IPS DF 4.7 (cell line): ENCODE data around the gene CPA5.
A peak's percentile ranks its signal among the peaks of the same experiment; 100 is the strongest.

Experiments used
- DNase-seq: peaks from one replicate; pipeline ENCODE4 v3.0.0-alpha.2; 2013; ENCODE audit warnings: low spot score; ENCODE audit errors: extremely low read depth

CPA5 gene

DNA sequence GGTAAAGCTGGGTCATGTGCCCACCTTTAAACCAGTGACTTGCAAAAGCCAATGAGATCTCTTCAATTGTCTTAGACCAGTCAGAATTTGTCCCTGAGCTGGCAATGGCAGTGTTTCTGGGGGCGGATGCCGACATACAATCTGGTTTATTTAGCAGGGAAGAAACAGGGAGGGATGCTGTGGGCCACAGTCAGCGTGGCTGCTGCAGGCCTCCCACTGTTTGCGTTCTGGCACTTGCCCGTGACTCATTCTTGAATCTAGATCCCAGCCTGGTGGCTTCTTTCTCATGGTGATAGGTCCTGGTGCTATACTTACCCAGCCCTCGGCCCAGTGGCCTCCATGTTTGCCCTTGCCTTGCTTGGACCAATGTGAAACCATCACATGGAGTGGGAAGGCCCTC, 32.6 kb downstream of the CPA5 start:
- DNase-seq, result no peak

DNA sequence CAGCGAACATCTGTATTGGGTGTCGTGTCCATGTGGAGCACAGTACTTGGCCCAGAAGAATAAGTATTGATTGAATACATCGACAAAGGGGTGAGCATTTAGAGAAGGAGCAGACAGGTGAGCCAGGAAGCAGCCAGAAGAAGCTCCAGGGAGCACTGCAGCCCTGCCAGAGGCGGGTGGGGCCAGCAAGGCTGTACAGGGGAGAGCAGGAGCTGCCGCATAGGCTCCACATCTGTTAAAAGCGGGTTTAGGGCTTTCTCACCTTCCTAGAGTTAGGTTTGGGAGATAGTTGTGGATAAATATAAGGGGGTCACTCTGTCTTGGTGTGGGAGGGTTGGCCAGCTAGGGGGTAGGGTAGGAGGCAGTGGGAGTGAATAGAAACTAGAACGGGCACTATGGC, 34.4 kb downstream of the CPA5 start:
- no peak for DNase-seq

- DNase-seq, result no peak
Observed at GRCh38 chr7:130379532-130379920, 34.9 kb downstream of the CPA5 start.

- no peak for DNase-seq
Observed at GRCh38 chr7:130379921-130380860, 35.6 kb downstream of the CPA5 start, which contains the start of gene CPA1. CPA1 (plus strand) TSS chr7:130380494; CDS start chr7:130380521, 27 bp downstream.

DNA sequence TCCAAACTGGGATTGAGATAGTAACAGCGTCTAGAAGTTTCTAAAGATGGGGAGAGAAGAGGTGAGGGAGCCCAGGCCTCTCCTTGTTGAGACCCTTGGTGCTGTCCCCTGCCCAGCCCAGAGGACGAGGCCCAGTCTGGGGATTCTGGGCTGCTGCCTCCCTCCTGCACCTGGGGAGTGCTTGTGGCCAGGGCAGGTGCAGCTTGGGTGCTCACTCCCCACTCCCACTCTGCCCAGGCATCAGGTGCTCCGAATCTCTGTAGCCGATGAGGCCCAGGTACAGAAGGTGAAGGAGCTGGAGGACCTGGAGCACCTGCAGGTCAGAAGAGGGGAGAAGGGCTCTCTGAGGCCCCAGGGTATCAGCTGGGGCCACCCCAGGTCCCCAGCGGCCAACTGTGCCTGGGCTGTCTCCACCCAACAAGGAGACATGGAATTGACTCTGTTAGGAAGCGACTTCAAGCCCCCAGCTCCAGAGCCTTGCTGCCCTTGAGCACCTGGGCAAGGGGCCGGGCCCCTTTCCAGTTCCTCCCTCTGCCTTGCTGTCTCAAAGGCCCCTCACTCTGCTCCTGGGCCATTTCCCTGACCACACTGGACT, 36.3 kb downstream of the CPA5 start:
- no peak for DNase-seq

DNA sequence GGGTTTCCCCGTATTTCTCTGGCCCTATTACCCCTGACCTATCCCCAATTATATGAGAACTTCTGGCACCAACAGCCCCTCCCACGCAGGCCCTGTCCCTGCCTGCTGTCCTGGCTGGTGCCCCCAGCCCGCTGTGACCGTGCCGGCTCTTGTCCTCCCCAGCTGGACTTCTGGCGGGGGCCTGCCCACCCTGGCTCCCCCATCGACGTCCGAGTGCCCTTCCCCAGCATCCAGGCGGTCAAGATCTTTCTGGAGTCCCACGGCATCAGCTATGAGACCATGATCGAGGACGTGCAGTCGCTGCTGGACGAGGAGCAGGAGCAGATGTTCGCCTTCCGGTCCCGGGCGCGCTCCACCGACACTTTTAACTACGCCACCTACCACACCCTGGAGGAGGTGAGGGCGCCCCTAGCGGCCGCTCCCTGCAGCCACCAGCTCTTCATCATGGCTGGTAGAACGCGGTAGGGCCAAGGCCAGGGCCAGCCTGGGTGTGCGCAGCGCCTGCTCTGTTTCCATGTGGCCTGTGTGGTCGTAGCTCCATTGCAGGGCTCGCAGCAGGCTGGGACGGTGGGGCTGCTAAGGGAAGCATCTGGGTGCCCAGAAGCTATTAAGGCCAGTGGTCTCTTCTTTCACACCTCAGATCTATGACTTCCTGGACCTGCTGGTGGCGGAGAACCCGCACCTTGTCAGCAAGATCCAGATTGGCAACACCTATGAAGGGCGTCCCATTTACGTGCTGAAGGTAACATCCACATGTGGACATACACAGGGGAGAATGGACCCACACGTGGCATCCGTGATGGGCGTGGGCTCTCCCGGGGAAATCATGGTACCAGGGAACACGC, 37.1 kb downstream of the CPA5 start:
- DNase-seq, result peak; percentile 28

GRCh38 chr7:130383187-130383980, 38.8 kb downstream of the CPA5 start:
- DNase-seq, result no peak

GRCh38 chr7:130384371-130384801, 39.8 kb downstream of the CPA5 start:
- DNase-seq, result no peak

- no peak for DNase-seq
Observed at GRCh38 chr7:130384841-130385599, 40.4 kb downstream of the CPA5 start.

DNA sequence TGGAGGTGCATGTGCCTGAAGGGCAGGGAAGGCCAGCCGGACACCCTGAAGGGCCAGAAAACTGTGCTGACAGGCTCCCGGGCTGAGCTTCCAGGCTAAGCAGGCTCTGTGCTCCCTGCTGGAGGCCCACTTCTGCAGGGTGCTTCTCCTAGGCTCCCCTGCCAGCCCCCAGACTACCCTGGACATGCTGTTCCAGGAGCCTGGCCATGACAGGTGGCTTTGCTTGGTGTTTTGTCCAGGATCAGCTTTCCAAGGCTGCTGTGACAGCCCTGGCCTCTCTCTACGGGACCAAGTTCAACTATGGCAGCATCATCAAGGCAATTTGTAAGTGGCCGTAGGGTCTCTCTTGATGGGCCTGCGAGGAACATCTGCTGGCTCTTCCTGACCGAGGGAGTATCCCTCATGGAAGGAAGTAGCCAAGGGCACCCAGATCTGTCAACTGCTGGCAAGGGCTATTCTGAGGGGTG, 41.0 kb downstream of the CPA5 start:
- DNase-seq, result no peak

- DNase-seq, result no peak
Observed at GRCh38 chr7:130386876-130387275, 42.3 kb downstream of the CPA5 start.

DNA sequence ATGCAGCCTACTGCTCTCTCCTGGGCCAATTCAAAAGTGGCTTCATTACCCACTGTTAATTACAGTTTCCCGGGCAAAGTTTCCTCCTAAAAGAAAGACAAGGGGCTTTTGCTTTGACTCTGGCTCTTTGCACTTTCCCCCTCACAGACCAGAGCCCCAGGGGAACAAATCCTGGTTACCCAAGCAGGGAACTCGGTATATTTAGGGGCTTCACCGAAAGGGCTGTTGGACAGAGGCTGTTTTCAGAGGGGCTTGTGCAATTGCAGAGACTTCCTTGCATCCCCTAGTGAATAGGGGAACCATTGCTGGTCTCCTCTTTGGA, 42.7 kb downstream of the CPA5 start:
- no peak for DNase-seq

DNA sequence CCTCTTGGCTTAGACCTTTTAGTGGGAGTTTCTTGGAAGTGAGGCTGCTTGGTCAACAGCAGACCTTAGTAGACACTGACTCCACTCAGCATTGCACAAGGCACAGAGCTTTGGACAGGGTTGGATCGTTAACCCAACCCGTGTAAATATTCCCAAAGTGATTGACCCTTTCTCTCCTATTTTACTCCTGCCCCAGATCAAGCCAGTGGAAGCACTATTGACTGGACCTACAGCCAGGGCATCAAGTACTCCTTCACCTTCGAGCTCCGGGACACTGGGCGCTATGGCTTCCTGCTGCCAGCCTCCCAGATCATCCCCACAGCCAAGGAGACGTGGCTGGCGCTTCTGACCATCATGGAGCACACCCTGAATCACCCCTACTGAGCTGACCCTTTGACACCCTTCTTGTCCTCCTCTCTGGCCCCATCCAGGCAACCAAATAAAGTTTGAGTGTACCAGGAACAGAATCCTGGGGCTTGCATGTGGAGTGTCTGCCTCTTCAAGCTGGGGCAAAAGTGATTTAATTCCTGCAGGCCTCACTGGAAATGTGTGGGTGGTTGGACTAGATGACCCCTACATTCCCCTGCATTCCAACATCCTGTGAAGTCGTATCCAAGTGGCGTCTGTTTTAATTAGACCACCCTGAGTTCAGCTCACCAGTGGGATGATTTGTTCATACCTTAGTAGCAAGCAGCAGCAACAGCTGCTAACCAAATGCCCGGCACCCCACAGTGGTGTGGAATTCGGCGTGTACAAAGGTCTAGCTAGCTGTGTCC, 43.2 kb downstream of the CPA5 start:
- no peak for DNase-seq

DNA sequence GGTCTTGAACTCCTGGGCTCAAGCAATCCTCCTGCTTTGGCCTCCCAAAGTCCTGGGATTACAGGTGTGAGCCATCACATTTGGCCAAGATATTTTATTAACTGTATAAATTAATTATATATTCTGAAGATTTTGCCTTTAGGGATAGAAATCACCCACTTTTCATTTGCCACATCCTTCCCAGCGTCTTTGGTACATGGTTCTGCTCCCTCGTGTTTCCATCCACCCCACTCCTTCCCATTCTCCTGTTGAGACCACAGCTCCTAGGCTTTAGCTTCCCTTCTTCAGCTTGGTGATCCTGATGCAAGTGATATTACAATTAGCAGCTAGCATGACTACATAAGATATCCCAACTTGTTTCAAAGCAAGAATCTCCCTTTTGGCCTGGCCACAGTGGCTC, 44.1 kb downstream of the CPA5 start:
- DNase-seq, result no peak

- no peak for DNase-seq
Observed at GRCh38 chr7:130390486-130390885, 45.9 kb downstream of the CPA5 start.

DNA sequence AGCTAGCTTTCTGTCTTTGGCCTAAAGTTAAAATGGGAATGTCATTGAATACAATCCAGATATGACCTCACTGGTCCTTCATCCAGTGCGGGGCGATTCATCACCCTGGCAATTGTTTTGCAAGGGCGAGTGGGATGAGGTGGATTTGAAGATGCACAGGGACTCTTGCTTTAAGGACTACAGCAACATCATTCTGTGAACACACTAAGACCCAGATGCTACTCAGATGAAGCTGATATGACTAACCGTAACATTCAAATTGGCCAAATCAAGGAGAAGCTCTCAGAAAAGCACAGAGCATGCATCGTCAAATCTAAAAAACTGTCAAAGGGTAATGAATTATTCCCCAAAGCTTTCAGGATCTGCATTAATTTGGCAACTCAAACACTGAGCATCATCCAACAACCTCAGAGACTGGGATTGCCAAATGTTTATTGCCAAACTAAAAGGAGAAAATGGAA, 48.5 kb downstream of the CPA5 start:
- no peak for DNase-seq

- DNase-seq, result no peak
Observed at GRCh38 chr7:130393841-130394411, 49.3 kb downstream of the CPA5 start.

DNA sequence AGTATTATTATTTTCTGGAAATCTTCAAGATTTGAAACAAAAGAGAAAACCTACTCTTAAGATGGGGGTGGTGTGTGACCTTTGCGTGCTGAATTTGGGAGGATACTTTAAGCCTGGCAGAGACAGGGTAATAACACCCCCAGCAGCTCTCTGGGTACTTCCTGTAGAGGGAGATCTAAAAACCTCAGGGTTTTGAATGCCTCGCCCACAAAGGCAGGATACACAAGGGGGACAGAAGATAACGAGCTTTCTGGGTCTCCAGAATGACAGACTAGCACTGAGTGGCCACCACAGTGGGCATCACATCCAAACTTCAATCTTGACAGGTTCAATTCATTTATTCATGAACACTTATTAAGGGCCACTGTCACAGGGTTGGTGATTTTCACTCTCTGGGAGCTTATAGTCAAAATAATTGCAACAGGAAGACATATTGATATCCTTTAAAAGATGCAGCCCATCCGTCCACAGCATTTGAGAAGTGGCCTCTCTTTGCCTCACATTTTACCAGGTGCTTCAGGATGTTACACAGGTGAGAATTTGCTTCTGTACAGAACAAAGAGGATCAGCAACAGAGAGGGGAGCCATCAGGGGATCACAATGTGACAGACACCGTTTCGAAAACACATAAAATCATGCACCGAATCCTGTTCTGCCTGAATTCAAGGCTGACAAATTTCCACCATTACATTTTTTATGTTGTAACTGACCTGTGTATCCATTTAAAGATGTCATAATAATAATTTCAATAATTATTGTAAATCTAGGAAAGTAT, 50.0 kb downstream of the CPA5 start:
- no peak for DNase-seq
